Keratinocyte (primary cell): Measurements from ENCODE around the gene WDR83. TPM values are rescaled to one million over a fixed set of nuclear protein-coding genes. Genes with fewer than 3 reads are reported as not detected.

Source experiments
- DNase-seq: peaks from one replicate; pipeline ENCODE4 v3.0.0-alpha.2; 2011; ENCODE audit warnings: low read depth, missing footprints, low spot score
- FAIRE-seq: peaks from 2 replicates; lab custom pipeline; 2011; peaks lifted over from hg19 to GRCh38; lab: Jason Lieb, UNC
- H2AFZ ChIP-seq: 2 replicates; pipeline ENCODE4 v1.6.0; 2012; ENCODE audit warnings: low read length, control low read depth, inconsistent platforms; ENCODE audit not compliant: control insufficient read depth
- H3K27ac ChIP-seq: 2 replicates; pipeline ENCODE4 v1.5.1; 2011; ENCODE audit warnings: low read length; ENCODE audit not compliant: control insufficient read depth, insufficient read depth
- H3K27me3 ChIP-seq: 3 replicates; pipeline ENCODE4 v1.6.0; 2011; ENCODE audit warnings: low read length; ENCODE audit not compliant: control insufficient read depth, insufficient read depth; ENCODE audit errors: extremely low read depth
- H3K36me3 ChIP-seq, 2 experiments: 2 replicates in 1 of 2; 3 replicates in 1 of 2; pipeline ENCODE4 v1.5.1; 2011; ENCODE audit warnings: low read length in 2 of 2, mild to moderate bottlenecking in 1 of 2; ENCODE audit not compliant: control insufficient read depth in 2 of 2, insufficient read depth in 2 of 2; ENCODE audit errors: extremely low read depth in 1 of 2
- H3K4me1 ChIP-seq: 3 replicates; pipeline ENCODE4 v1.5.1; 2011; ENCODE audit warnings: low read length; ENCODE audit not compliant: control insufficient read depth, insufficient read depth; ENCODE audit errors: extremely low read depth
- H3K4me2 ChIP-seq: 3 replicates; pipeline ENCODE4 v1.6.0; 2011; ENCODE audit warnings: low read depth, low read length; ENCODE audit not compliant: control insufficient read depth, insufficient read depth; ENCODE audit errors: extremely low read depth
- H3K4me3 ChIP-seq, 3 experiments: fragments of 200-600 bp in 1 of 3; sonication (generic) in 1 of 3; 2 replicates in 2 of 3; 3 replicates in 1 of 3; pipeline ENCODE4 v1.5.1; 2011 to 2016; ENCODE audit warnings: low read length in 3 of 3, mild to moderate bottlenecking in 3 of 3, control low read depth in 2 of 3, inconsistent platforms in 1 of 3, low read depth in 1 of 3, mixed read lengths in 1 of 3, mixed run types in 1 of 3, moderate library complexity in 1 of 3; ENCODE audit not compliant: control insufficient read depth in 2 of 3, insufficient read depth in 2 of 3; ENCODE audit errors: extremely low read depth in 1 of 3
- H3K79me2 ChIP-seq: 2 replicates; pipeline ENCODE4 v1.6.0; 2012; ENCODE audit warnings: low read length; ENCODE audit not compliant: control insufficient read depth, insufficient read depth
- H3K9ac ChIP-seq: 3 replicates; pipeline ENCODE4 v1.6.0; 2011; ENCODE audit warnings: low read length; ENCODE audit not compliant: control insufficient read depth, insufficient read depth; ENCODE audit errors: extremely low read depth
- H3K9me1 ChIP-seq: 3 replicates; pipeline ENCODE4 v1.6.0; 2011; ENCODE audit warnings: low read length; ENCODE audit not compliant: control insufficient read depth, insufficient read depth; ENCODE audit errors: extremely low read depth
- H3K9me3 ChIP-seq: 2 replicates; pipeline ENCODE4 v1.5.1; 2012; ENCODE audit warnings: low read depth, low read length; ENCODE audit not compliant: control insufficient read depth
- H4K20me1 ChIP-seq: 3 replicates; pipeline ENCODE4 v1.6.0; 2011; ENCODE audit warnings: low read length; ENCODE audit not compliant: control insufficient read depth, insufficient read depth; ENCODE audit errors: extremely low read depth
- EZH2 ChIP-seq: IDR thresholded peaks from one replicate; pipeline ENCODE4 v1.6.1; 2012; ENCODE audit warnings: inconsistent platforms, mild to moderate bottlenecking, low read length, moderate library complexity
- dilution Hi-C: fragments of 300-500 bp; cut with MboI; formaldehyde crosslinking; loops from one replicate; pipeline ENCODE4 v1.7.0; 2020; ENCODE audit warnings: low sequenced_read_pairs; ENCODE audit not compliant: extremely low pct_ligation_motif_present
- polyA plus RNA-seq, 5 experiments: library from polyadenylated mRNA; depleted of rRNA in 3 of 5; stranded (reverse) in 3 of 5; stranded (forward) in 1 of 5; unstranded in 1 of 5; fragments of >200 nt; gene quantifications; 1 replicate in 1 of 5; 2 replicates in 3 of 5; 3 replicates in 1 of 5; pipeline versions ENCODE4 v1.2.1 to v1.2.3, GENCODE V29; 2011 to 2012; ENCODE audit warnings: missing spikeins in 2 of 5, low read depth in 1 of 5, low replicate concordance in 1 of 5
- TF ChIP-seq, protein P1 (sequence below), 3 experiments: IDR thresholded peaks in 1 of 3; conservative IDR thresholded peaks in 1 of 3; optimal IDR thresholded peaks in 1 of 3; 2 replicates in 2 of 3; 3 replicates in 1 of 3; pipeline versions ENCODE3 to v1.5.1; 2011; ENCODE audit warnings: low read length in 3 of 3, mild to moderate bottlenecking in 3 of 3, moderate library complexity in 2 of 3, control low read depth in 1 of 3, inconsistent platforms in 1 of 3; ENCODE audit not compliant: insufficient read depth in 2 of 3; ENCODE audit errors: extremely low read depth in 1 of 3

Gene WDR83
- polyA plus RNA-seq, 1 donor (not counting 4 experiments of a cell fraction or from before 2014, with no cell fraction given), result 3.8 TPM

DNA sequence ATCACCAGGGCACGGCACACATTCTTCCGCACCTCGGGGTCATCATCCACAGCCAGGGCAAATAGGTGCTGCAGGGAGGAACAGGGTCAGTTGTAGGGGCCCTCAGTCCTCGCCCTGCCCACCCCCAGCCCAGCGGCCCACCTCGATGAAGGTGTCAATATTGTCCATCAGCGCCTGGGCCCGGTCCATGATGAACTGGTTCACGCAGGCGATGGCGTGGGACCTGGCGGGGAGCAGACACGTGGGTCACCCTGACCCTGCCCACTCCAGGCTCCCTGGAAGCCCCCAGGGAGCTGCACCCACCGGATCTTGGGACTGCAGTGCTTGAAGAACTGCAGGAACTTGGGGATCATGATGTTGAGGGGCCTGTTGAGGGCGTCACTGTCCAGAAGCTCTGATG, 48.5 kb downstream of the WDR83 start:
- FAIRE-seq (no peak), DNase-seq (no peak)
- Histone ChIP-seq H3K9me3 (no peaks in the 10 kb centered on the region), H4K20me1 (peaks cover 14% of the 10 kb centered on the region), H3K9me1 (no peaks in the 10 kb centered on the region), H3K4me1 (peaks cover 7% of the 10 kb centered on the region), H3K9ac (no peak overlapping the region), H3K4me2 (no peak overlapping the region), H3K4me3 (no peak overlapping the region), H3K36me3 (peaks cover 49 to 67% of the 10 kb centered on the region in 2 experiments), H2AFZ (no peak overlapping the region), H3K27ac (no peak overlapping the region), H3K27me3 (no peaks in the 10 kb centered on the region), H3K79me2 (peaks cover 60% of the 10 kb centered on the region)
- TF ChIP-seq, protein P1, sequence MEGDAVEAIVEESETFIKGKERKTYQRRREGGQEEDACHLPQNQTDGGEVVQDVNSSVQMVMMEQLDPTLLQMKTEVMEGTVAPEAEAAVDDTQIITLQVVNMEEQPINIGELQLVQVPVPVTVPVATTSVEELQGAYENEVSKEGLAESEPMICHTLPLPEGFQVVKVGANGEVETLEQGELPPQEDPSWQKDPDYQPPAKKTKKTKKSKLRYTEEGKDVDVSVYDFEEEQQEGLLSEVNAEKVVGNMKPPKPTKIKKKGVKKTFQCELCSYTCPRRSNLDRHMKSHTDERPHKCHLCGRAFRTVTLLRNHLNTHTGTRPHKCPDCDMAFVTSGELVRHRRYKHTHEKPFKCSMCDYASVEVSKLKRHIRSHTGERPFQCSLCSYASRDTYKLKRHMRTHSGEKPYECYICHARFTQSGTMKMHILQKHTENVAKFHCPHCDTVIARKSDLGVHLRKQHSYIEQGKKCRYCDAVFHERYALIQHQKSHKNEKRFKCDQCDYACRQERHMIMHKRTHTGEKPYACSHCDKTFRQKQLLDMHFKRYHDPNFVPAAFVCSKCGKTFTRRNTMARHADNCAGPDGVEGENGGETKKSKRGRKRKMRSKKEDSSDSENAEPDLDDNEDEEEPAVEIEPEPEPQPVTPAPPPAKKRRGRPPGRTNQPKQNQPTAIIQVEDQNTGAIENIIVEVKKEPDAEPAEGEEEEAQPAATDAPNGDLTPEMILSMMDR (optimal IDR thresholded peaks at IDR 0.05 in 1 of 3, IDR thresholded peaks at IDR 0.05 in 1 of 3, conservative IDR thresholded peaks at IDR 0.05 in 1 of 3; ENCODE audit: extremely low read depth in 1 of 3, insufficient read depth in 2 of 3, low read length in 3 of 3), result no peak
- TF ChIP-seq EZH2, result no peak
- dilution Hi-C loops, result no loop called here

DNA sequence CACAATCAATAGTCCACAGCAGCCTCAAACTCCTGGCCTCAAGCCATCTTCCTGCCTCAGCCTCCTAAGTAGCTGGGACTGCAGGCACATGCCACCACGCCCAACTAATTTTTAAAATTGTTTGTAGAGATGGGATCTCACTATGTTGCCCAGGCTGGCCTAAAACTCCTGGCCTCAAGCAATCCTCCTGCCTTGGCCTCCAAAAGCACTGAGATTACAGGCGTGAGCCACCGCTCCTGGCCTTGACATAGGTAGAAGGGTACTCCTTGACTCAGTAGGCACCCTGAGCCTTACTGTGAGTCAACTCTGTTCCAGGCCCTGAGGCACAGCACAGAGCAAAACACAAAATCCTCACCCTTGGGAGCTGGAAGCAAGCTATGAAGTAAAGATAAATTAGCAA, 49.3 kb downstream of the WDR83 start:
- no peak for DNase-seq
- dilution Hi-C loops, result no loop called here
- Histone ChIP-seq H3K27me3 (no peaks in the 10 kb centered on the region), H3K4me1 (peaks cover 13% of the 10 kb centered on the region), H3K36me3 (peaks cover 44 to 62% of the 10 kb centered on the region in 2 experiments), H2AFZ (no peak overlapping the region), H3K27ac (no peak overlapping the region), H3K4me2 (no peak overlapping the region), H3K9me1 (no peaks in the 10 kb centered on the region), H3K9me3 (no peaks in the 10 kb centered on the region), H3K79me2 (peaks cover 66% of the 10 kb centered on the region), H4K20me1 (peaks cover 14% of the 10 kb centered on the region), H3K4me3 (no peak overlapping the region), H3K9ac (no peak overlapping the region)
- FAIRE-seq, result no peak
- TF ChIP-seq, protein P1 (optimal IDR thresholded peaks at IDR 0.05 in 1 of 3, IDR thresholded peaks at IDR 0.05 in 1 of 3, conservative IDR thresholded peaks at IDR 0.05 in 1 of 3; ENCODE audit: extremely low read depth in 1 of 3, insufficient read depth in 2 of 3, low read length in 3 of 3), result no peak
- no peak for TF ChIP-seq EZH2
